HG02885 (cell line): ENCODE measurements around the gene C11orf98.

Source experiments
- ATAC-seq: cut with Tn5 transposase; IDR thresholded peaks from one replicate; pipeline ENCODE4 v1.9.1; 2021; ENCODE audit warnings: mild to moderate bottlenecking; ENCODE audit not compliant: unreplicated experiment, poor library complexity

The C11orf98 gene

DNA sequence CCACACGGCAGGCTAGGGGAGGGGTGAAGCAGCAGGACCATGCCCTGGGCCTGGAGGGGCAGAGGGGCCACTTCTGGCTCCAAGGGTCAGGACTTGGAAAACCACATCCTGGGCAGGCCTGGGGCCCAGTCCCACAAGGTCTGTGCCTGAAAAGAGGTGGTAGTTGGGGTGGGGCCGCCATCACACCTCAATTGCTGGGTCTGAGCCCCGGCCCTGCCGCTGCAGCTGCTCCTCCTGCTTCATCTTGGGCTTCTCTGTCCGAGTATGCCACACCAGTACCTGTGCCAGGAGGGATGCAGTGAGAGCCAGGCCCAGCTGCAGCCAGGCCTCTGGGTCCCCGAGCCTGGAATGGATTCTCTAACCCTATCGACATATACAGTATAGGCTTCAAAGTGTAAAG lies 49.5 kb downstream of the C11orf98 start:
- ATAC-seq, result no peak

DNA sequence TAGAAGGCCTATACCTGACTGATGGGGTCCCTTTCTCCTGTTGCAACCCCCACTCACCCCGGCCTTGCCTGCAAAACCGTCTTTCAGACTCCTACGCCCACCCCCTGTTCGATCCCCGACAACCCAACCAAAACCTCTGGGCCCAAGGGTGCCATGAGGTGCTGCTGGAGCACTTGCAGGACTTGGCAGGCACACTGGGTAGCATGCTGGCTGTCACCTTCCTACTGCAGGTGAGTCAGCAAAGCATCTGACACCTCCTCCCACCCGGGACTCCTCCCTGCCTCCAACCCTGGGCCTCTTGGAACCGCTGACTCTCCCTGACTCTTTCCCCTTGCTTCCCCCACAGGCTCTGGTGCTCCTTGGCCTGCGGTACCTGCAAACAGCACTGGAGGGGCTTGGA lies 50.7 kb downstream of the C11orf98 start:
- no peak for ATAC-seq

DNA sequence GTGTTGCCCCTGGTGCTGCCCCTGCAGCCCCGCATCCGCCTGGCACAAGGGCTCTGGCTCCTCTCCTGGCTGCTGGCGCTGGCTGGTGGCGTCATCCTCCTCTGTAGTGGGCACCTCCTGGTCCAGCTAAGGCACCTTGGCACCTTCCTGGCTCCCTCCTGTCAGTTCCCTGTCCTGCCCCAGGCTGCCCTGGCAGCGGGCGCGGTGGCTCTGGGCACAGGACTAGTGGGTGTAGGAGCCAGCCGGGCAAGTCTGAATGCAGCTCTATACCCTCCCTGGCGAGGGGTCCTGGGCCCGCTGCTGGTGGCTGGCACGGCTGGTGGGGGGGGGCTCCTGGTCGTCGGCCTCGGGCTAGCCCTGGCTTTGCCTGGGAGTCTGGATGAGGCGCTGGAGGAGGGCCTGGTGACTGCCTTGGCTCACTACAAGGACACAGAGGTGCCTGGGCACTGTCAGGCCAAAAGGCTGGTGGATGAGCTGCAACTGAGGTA lies 51.7 kb downstream of the C11orf98 start:
- ATAC-seq, result no peak
